Vagina (tissue), 2 donors: Measurements from ENCODE around the gene PPP4R3B.

Source experiments
- POLR2A ChIP-seq, 2 donors: fragments of 450-650 bp; IDR thresholded peaks; one replicate each; pipeline ENCODE4 v1.6.1; 2017; ENCODE audit warnings: antibody characterized with exemption in 2 of 2, mild to moderate bottlenecking in 2 of 2, moderate library complexity in 2 of 2
- TF ChIP-seq, protein P1 (sequence below), 3 experiments: fragments of 450-650 bp in 2 of 3; fragments of 200-600 bp in 1 of 3; sonication (generic) in 1 of 3; IDR thresholded peaks; one replicate each; pipeline ENCODE4 v1.5.1; 2017 to 2019; ENCODE audit warnings: antibody characterized with exemption in 3 of 3, mild to moderate bottlenecking in 2 of 3, moderate library complexity in 2 of 3

DNA sequence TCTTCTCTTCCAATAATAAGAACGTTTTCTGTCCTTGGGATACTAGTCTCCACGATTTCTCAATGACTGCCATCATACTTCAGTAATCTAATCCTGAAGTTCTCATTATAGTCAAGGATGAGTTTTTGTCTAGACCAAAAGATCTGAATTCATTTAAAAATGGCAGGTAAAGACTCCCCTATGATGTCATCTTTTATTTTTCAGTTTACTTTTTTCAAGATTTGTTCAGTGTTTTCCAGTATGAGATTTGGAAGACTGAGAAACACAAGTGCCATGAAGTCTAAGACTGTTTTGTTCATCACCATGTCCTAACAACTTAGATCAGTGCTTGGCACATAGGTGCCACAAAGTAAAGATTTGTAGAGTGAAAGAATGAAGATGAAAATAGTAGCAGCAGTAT is 35.8 kb upstream of the PPP4R3B start:
- TF ChIP-seq, protein P1, sequence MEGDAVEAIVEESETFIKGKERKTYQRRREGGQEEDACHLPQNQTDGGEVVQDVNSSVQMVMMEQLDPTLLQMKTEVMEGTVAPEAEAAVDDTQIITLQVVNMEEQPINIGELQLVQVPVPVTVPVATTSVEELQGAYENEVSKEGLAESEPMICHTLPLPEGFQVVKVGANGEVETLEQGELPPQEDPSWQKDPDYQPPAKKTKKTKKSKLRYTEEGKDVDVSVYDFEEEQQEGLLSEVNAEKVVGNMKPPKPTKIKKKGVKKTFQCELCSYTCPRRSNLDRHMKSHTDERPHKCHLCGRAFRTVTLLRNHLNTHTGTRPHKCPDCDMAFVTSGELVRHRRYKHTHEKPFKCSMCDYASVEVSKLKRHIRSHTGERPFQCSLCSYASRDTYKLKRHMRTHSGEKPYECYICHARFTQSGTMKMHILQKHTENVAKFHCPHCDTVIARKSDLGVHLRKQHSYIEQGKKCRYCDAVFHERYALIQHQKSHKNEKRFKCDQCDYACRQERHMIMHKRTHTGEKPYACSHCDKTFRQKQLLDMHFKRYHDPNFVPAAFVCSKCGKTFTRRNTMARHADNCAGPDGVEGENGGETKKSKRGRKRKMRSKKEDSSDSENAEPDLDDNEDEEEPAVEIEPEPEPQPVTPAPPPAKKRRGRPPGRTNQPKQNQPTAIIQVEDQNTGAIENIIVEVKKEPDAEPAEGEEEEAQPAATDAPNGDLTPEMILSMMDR (IDR thresholded peaks at IDR 0.05): no peak
- TF ChIP-seq POLR2A (IDR thresholded peaks at IDR 0.05): no peak
